HG02970 (cell line): ENCODE data around the gene BRSK2.

Experiments
- ATAC-seq: cut with Tn5 transposase; IDR thresholded peaks from one replicate; pipeline ENCODE4 v1.9.1; 2021; ENCODE audit warnings: mild to moderate bottlenecking, moderate library complexity, moderate number of reproducible peaks; ENCODE audit not compliant: unreplicated experiment, low FRiP score

BRSK2 gene

GRCh38 chr11:1460396-1460985 lies 70.8 kb downstream of the BRSK2 start:
- no peak for ATAC-seq

GRCh38 chr11:1460986-1461825 lies 71.5 kb downstream of the BRSK2 start:
- no peak for ATAC-seq

GRCh38 chr11:1461826-1462697 lies 72.3 kb downstream of the BRSK2 start:
- ATAC-seq: no peak

- no peak for ATAC-seq
Measured at GRCh38 chr11:1462698-1462975, 72.9 kb downstream of the BRSK2 start.

GRCh38 chr11:1463056-1463455 lies 73.3 kb downstream of the BRSK2 start:
- ATAC-seq: no peak

GRCh38 chr11:1466784-1467183 lies 77.0 kb downstream of the BRSK2 start:
- ATAC-seq: no peak

- no peak for ATAC-seq
Measured at GRCh38 chr11:1467270-1467669, 77.5 kb downstream of the BRSK2 start.

GRCh38 chr11:1468002-1468401 lies 78.3 kb downstream of the BRSK2 start:
- ATAC-seq: no peak

- ATAC-seq: no peak
Measured at GRCh38 chr11:1468473-1469066, 78.8 kb downstream of the BRSK2 start.

- ATAC-seq: no peak
Measured at GRCh38 chr11:1469287-1469910, 79.7 kb downstream of the BRSK2 start.

GRCh38 chr11:1469911-1470680 lies 80.4 kb downstream of the BRSK2 start:
- no peak for ATAC-seq

GRCh38 chr11:1470681-1471611 lies 81.2 kb downstream of the BRSK2 start:
- no peak for ATAC-seq

- ATAC-seq: no peak
Measured at GRCh38 chr11:1471736-1472135, 82.0 kb downstream of the BRSK2 start.

- no peak for ATAC-seq
Measured at GRCh38 chr11:1472180-1473005, 82.7 kb downstream of the BRSK2 start.

- no peak for ATAC-seq
Measured at GRCh38 chr11:1473011-1473628, 83.4 kb downstream of the BRSK2 start.

GRCh38 chr11:1473786-1474185 lies 84.1 kb downstream of the BRSK2 start:
- ATAC-seq: no peak

- no peak for ATAC-seq
Measured at GRCh38 chr11:1475841-1476240, 86.1 kb downstream of the BRSK2 start.
